Activated T-helper 1 cell treated with anti-CD3 and anti-CD28 coated beads, Interleukin-12 subunit alpha, Interleukin-12 subunit beta, Interleukin-2, Interleukin-4 antibody, amounts not matched to agents 30 ng/mL and 10 ng/mL and 1 ng/mL, durations not matched to agents 14 hours and 24 hours and 36 hours (primary cell): ENCODE measurements around the gene DNAH2. TPM values are rescaled to one million over a fixed set of nuclear protein-coding genes. Genes with fewer than 3 reads are reported as not detected.

Experiments
- DNase-seq: peaks from one replicate; pipeline ENCODE4 v3.0.0; 2021; ENCODE audit warnings: low spot score
- H3K27ac Mint-ChIP-seq: one replicate; pipeline ENCODE4 v1.8.0; 2021; ENCODE audit warnings: mild to moderate bottlenecking, mixed read lengths
- H3K27me3 Mint-ChIP-seq: one replicate; pipeline ENCODE4 v1.8.0; 2022; ENCODE audit warnings: mild to moderate bottlenecking, moderate library complexity, mixed read lengths; ENCODE audit not compliant: insufficient read depth
- H3K36me3 Mint-ChIP-seq: one replicate; pipeline ENCODE4 v1.8.0; 2021; ENCODE audit warnings: low read depth, mixed read lengths
- H3K4me1 Mint-ChIP-seq: one replicate; pipeline ENCODE4 v1.8.0; 2021; ENCODE audit warnings: low read depth, mixed read lengths
- H3K4me3 Mint-ChIP-seq: one replicate; pipeline ENCODE4 v1.8.0; 2021; ENCODE audit warnings: mild to moderate bottlenecking, moderate library complexity, mixed read lengths
- H3K9me3 Mint-ChIP-seq: one replicate; pipeline ENCODE4 v1.8.0; 2021; ENCODE audit warnings: mixed read lengths
- intact Hi-C: fragments of 100-400 bp; cut with micrococcal nuclease; formaldehyde crosslinking; loops from one replicate; pipeline ENCODE4 v1.15.1; 2024
- total RNA-seq: library from RNA; stranded (reverse); gene quantifications from 2 replicates; pipeline ENCODE4 v1.2.3, GENCODE V29; 2022

Gene DNAH2
- total RNA-seq, 1 donor from 2014 or later, result not detected

DNA sequence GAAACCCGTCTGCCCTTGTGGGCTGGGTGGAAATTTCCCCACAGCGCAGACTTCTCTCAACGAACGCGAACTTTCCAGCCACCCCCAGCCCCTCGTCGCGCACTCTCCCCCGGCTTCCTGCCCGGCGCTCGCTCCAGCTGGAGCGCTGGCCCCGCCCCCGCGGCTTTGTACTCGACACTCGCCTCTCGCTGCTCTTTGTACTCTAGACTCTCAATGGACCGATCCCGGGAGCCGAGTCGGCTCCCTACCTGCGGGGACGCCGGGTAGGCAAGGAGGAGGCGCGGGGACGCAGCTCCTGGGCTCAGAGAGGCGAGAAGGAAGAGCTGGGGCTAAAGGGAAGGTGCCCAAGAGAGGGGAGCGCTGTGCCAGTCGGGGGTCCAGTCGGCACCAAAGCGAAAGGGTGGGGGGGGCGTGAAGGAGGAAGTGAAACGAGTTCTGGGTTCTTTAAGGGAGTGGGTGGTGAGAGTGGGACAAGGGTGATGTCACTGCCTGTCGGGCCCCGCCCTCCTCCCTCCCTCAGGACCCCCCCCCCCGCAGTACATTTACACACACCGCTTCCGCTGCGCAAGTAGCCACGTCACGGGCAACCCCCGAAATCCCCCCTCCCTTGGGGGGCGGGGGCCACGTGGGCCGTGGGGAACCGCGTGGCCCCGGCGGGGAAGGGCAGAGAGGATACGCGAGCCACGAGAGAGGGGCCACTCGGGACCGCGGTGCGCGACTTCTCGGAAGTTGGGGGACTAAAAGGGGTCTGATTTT lies 126.2 kb downstream of the DNAH2 start:
- peaks cover 45% of the 10 kb centered on the region for H3K4me1 Mint-ChIP-seq
- peak overlapping the region; percentile 96 for H3K27ac Mint-ChIP-seq
- peaks cover 20% of the 10 kb centered on the region for H3K36me3 Mint-ChIP-seq
- no peaks in the 10 kb centered on the region for H3K27me3 Mint-ChIP-seq
- intact Hi-C loops, result loop anchor here (1.0 to 5.0 kb wide), 14 partner anchors 8 to 536 kb away; partner anchors contain the start of genes CNTROB, EIF5A, HES7 and NAA38
- H3K9me3 Mint-ChIP-seq, result no peaks in the 10 kb centered on the region
- peak; percentile 88 for DNase-seq
- peak overlapping the region; percentile 89 for H3K4me3 Mint-ChIP-seq

DNA sequence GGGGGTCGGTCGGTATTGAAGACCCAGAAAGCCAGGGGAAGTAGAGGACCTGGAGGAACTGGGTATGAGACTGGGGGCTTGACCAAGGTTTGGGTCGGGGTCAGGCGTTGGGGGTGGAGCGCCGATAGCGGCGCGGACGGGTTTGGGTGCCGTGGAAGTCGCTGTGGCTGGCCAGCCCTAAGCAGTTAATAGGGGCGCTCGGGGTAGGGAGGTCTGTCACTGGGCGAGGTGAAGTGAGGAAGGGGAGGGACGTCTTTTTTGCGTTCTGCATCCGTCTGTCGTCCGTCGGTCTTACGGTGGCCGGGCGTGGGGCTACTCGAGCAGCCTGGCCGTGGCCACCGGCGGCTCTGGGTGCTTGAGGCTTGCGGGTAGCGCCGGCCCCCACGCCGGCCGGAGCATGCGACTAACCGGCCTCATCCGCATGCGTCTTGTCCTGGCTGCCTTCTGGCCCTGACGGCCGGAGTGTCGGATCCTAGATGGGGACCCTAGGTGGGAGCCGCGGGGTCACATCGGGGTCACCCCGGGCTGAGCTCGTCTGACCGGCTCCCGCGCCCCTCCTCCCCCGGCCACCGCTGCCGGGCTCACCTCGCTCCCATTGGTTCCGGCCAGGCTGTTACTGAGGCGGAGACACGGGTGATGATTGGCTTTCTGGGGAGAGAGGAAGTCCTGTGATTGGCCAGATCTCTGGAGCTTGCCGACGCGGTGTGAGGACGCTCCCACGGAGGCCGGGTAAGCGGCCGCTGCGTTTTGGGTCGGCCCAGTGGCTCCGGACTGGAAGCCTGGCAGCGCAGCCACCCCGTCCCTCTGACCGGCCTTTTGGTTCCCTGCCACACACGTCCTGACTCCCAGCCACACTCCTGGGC lies 127.0 kb downstream of the DNAH2 start:
- peak overlapping the region; percentile 89 for H3K4me3 Mint-ChIP-seq
- H3K36me3 Mint-ChIP-seq, result peaks cover 21% of the 10 kb centered on the region

DNA sequence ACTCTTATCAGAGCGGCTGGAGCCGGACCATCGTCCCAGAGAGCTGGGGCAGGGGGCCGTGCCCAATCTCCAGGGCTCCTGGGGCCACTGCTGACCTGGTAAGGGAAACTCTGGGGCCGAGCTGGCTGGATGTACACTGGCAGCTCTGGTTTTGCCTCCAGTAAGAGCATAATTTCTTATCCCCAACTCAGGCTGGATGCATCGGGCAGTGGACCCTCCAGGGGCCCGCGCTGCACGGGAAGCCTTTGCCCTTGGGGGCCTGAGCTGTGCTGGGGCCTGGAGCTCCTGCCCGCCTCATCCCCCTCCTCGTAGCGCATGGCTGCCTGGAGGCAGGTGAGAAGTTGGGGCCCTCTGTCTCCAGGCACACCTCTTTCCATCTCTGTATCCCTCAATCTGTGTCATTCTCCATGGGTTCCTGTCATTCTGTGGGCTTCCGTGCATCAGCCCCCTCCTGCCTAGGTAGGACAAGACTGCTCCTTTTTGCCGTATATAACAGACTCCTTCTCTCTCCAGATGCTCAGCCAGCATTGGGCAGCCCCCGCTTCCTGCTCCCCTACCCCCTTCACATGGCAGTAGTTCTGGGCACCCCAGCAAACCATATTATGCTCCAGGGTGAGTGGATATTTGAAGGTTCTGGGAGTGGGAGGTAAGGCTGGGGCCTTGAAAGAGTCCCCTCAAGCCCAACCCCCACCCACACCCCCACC lies 128.0 kb downstream of the DNAH2 start:
- H3K9me3 Mint-ChIP-seq, result no peaks in the 10 kb centered on the region
- H3K27me3 Mint-ChIP-seq, result no peaks in the 10 kb centered on the region
- H3K27ac Mint-ChIP-seq, result peak overlapping the region; percentile 59
- DNase-seq, result no peak
- H3K4me3 Mint-ChIP-seq, result peak overlapping the region; percentile 89
- intact Hi-C loops, result no loop called here
- H3K36me3 Mint-ChIP-seq, result peaks cover 29% of the 10 kb centered on the region
- peaks cover 35% of the 10 kb centered on the region for H3K4me1 Mint-ChIP-seq

More for the DNA sequence above, 127.0 kb downstream of the DNAH2 start:
- Mint-ChIP-seq H3K4me1 (peaks cover 37% of the 10 kb centered on the region), H3K9me3 (no peaks in the 10 kb centered on the region), H3K27ac (peak overlapping the region; percentile 96), H3K27me3 (no peaks in the 10 kb centered on the region)
- peak; percentile 87 for DNase-seq
- intact Hi-C loops, result loop anchor here (1.0 to 5.0 kb wide), 7 partner anchors 9 to 537 kb away; partner anchors contain the start of genes EIF5A, HES7, NAA38 and TMEM256

DNA sequence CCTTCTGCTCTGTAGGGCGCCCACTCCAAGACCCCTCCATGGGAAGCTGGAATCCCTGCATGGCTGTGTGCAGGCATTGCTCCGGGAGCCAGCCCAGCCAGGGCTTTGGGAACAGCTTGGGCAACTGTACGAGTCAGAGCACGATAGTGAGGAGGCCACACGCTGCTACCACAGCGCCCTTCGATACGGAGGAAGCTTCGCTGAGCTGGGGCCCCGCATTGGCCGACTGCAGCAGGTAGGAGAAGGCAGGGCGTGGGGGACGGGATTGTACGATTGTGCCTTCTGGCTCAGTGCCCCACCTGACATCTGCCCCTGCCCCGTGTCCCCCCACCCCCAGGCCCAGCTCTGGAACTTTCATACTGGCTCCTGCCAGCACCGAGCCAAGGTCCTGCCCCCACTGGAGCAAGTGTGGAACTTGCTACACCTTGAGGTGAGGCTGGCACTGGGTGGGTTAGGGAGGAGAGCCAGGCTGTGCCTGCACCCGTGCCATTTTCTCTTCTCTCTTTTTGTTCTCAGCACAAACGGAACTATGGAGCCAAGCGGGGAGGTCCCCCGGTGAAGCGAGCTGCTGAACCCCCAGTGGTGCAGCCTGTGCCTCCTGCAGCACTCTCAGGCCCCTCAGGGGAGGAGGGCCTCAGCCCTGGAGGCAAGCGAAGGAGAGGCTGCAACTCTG lies 128.7 kb downstream of the DNAH2 start:
- H3K4me1 Mint-ChIP-seq, result peaks cover 33% of the 10 kb centered on the region
- H3K9me3 Mint-ChIP-seq, result no peaks in the 10 kb centered on the region
- no peak for DNase-seq
- H3K36me3 Mint-ChIP-seq, result peaks cover 33% of the 10 kb centered on the region
- intact Hi-C loops, result no loop called here
- no peaks in the 10 kb centered on the region for H3K27me3 Mint-ChIP-seq
- H3K4me3 Mint-ChIP-seq, result peak overlapping the region; percentile 89
- no peak overlapping the region for H3K27ac Mint-ChIP-seq

DNA sequence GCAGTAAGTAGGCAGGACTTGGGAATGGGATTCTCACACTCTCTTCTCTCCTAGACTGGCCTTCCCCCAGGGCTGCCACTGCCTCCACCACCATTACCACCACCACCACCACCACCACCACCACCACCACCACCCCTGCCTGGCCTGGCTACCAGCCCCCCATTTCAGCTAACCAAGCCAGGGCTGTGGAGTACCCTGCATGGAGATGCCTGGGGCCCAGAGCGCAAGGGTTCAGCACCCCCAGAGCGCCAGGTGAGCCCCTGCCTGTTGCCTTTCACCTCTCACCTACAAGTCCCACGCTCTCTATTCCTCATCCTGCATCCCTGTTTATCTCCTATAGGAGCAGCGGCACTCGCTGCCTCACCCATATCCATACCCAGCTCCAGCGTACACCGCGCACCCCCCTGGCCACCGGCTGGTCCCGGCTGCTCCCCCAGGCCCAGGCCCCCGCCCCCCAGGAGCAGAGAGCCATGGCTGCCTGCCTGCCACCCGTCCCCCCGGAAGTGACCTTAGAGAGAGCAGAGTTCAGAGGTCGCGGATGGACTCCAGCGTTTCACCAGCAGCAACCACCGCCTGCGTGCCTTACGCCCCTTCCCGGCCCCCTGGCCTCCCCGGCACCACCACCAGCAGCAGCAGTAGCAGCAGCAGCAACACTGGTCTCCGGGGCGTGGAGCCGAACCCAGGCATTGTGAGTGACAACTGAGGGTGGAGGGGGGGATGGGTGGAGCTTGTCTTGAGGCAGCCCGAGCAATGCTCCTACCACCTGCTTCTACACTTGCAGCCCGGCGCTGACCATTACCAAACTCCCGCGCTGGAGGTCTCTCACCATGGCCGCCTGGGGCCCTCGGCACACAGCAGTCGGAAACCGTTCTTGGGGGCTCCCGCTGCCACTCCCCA lies 129.5 kb downstream of the DNAH2 start:
- H3K9me3 Mint-ChIP-seq, result no peaks in the 10 kb centered on the region
- H3K36me3 Mint-ChIP-seq, result peaks cover 41% of the 10 kb centered on the region
- intact Hi-C loops, result no loop called here
- DNase-seq, result no peak
- H3K27me3 Mint-ChIP-seq, result no peaks in the 10 kb centered on the region
- H3K27ac Mint-ChIP-seq, result no peak overlapping the region
- H3K4me3 Mint-ChIP-seq, result peak overlapping the region; percentile 89
- H3K4me1 Mint-ChIP-seq, result peaks cover 31% of the 10 kb centered on the region

DNA sequence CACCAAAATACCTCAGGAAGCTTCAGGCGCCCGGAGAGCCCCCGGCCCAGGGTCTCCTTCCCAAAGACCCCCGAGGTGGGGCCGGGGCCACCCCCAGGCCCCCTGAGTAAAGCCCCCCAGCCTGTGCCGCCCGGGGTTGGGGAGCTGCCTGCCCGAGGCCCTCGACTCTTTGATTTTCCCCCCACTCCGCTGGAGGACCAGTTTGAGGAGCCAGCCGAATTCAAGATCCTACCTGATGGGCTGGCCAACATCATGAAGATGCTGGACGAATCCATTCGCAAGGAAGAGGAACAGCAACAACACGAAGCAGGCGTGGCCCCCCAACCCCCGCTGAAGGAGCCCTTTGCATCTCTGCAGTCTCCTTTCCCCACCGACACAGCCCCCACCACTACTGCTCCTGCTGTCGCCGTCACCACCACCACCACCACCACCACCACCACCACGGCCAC lies 130.6 kb downstream of the DNAH2 start:
- Mint-ChIP-seq H3K4me1 (peaks cover 22% of the 10 kb centered on the region), H3K4me3 (peak overlapping the region; percentile 47), H3K27me3 (no peaks in the 10 kb centered on the region), H3K36me3 (peaks cover 44% of the 10 kb centered on the region), H3K9me3 (no peaks in the 10 kb centered on the region), H3K27ac (no peak overlapping the region)
- no peak for DNase-seq
- intact Hi-C loops, result no loop called here

DNA sequence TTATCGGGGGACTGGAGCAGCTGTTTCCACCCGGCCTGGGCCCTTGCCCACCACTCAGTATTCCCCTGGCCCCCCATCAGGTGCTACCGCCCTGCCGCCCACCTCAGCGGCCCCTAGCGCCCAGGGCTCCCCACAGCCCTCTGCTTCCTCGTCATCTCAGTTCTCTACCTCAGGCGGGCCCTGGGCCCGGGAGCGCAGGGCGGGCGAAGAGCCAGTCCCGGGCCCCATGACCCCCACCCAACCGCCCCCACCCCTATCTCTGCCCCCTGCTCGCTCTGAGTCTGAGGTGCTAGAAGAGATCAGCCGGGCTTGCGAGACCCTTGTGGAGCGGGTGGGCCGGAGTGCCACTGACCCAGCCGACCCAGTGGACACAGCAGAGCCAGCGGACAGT lies 131.2 kb downstream of the DNAH2 start:
- intact Hi-C loops, result no loop called here
- H3K27me3 Mint-ChIP-seq, result no peaks in the 10 kb centered on the region
- no peak overlapping the region for H3K4me3 Mint-ChIP-seq
- DNase-seq, result no peak
- H3K36me3 Mint-ChIP-seq, result peaks cover 46% of the 10 kb centered on the region
- H3K4me1 Mint-ChIP-seq, result peaks cover 20% of the 10 kb centered on the region
- no peaks in the 10 kb centered on the region for H3K9me3 Mint-ChIP-seq
- H3K27ac Mint-ChIP-seq, result no peak overlapping the region

DNA sequence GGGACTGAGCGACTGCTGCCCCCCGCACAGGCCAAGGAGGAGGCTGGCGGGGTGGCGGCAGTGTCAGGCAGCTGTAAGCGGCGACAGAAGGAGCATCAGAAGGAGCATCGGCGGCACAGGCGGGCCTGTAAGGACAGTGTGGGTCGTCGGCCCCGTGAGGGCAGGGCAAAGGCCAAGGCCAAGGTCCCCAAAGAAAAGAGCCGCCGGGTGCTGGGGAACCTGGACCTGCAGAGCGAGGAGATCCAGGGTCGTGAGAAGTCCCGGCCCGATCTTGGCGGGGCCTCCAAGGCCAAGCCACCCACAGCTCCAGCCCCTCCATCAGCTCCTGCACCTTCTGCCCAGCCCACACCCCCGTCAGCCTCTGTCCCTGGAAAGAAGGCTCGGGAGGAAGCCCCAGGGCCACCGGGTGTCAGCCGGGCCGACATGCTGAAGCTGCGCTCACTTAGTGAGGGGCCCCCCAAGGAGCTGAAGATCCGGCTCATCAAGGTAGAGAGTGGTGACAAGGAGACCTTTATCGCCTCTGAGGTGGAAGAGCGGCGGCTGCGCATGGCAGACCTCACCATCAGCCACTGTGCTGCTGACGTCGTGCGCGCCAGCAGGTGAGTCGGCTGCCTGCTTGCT lies 131.7 kb downstream of the DNAH2 start:
- intact Hi-C loops, result no loop called here
- no peak overlapping the region for H3K27ac Mint-ChIP-seq
- H3K27me3 Mint-ChIP-seq, result no peaks in the 10 kb centered on the region
- peak overlapping the region; percentile 65 for H3K4me3 Mint-ChIP-seq
- peaks cover 20% of the 10 kb centered on the region for H3K4me1 Mint-ChIP-seq
- no peaks in the 10 kb centered on the region for H3K9me3 Mint-ChIP-seq
- H3K36me3 Mint-ChIP-seq, result peaks cover 46% of the 10 kb centered on the region
- no peak for DNase-seq

DNA sequence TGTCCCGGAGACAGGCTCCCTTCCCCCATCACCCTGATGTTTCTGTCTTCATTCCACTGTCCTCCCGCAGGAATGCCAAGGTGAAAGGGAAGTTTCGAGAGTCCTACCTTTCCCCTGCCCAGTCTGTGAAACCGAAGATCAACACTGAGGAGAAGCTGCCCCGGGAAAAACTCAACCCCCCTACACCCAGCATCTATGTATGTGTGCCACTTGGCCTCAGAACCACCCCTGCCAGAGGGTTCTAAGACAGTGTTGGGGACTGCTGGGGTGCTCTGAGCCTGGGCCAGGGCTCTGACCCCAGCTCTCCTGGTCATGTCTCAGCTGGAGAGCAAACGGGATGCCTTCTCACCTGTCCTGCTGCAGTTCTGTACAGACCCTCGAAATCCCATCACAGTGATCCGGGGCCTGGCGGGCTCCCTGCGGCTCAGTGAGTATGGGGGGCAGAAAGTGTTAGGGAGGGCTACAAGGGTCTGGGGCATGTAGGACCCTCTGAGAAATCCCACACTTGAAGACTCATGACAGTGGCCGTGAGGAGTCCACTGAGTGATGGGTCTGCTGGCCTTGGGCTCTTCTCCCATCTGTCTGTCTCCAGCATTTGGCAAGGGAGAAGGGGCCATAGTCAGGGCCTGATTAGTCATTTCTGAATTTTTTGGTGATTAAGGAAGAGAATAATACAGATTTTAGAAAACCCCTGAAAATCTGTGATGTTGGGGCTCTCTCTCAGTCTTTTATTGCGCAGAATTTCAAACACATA lies 132.4 kb downstream of the DNAH2 start:
- Mint-ChIP-seq H3K27ac (no peak overlapping the region), H3K27me3 (no peaks in the 10 kb centered on the region), H3K36me3 (peaks cover 45% of the 10 kb centered on the region), H3K9me3 (no peaks in the 10 kb centered on the region), H3K4me3 (peak overlapping the region; percentile 65), H3K4me1 (peaks cover 20% of the 10 kb centered on the region)
- DNase-seq, result no peak
- intact Hi-C loops, result loop anchor here (10.0 kb wide), 1 partner anchor 835 kb away; the partner anchor contains the start of gene RNASEK

DNA sequence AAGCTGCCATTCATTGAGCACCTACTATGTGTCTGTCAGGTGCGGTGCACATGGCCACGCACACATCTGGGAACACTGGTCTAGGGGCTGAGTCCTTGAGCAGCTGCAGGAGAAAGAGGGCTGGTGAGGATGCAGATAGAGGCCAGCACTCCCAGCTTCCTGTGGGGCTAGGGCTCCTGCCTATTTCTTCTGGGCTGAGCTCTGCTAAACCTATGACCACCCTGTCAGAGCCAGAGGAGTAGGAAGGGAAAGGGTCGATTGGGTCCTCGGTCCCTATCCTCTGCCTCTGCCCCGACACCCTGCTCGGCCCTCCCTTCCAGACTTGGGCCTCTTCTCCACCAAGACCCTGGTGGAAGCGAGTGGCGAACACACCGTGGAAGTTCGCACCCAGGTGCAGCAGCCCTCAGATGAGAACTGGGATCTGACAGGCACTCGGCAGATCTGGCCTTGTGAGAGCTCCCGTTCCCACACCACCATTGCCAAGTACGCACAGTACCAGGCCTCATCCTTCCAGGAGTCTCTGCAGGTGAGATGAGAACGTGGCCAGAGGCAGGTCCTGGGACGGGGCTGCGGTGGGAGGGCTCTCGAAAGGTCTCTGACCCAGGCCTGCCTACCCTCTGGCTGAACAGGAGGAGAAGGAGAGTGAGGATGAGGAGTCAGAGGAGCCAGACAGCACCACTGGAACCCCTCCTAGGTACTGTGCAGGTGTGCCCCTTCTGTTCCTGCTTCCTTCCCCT lies 133.3 kb downstream of the DNAH2 start:
- no peak for DNase-seq
- intact Hi-C loops, result loop anchor here (1.0 to 10.0 kb wide), 5 partner anchors 8 to 836 kb away; partner anchors contain the start of genes KDM6B and RNASEK
- peaks cover 46% of the 10 kb centered on the region for H3K36me3 Mint-ChIP-seq
- H3K27ac Mint-ChIP-seq, result peak overlapping the region; percentile 23
- peak overlapping the region; percentile 65 for H3K4me3 Mint-ChIP-seq
- no peaks in the 10 kb centered on the region for H3K9me3 Mint-ChIP-seq
- peaks cover 20% of the 10 kb centered on the region for H3K4me1 Mint-ChIP-seq
- no peaks in the 10 kb centered on the region for H3K27me3 Mint-ChIP-seq
